Esophagus muscularis mucosa (tissue), 4 donors: ENCODE results near the gene CRYGB.

Experiments used
- CTCF ChIP-seq, 3 experiments: fragments of 200-600 bp in 2 of 3; fragments of 450-650 bp in 1 of 3; sonication (generic) in 2 of 3; IDR thresholded peaks; one replicate each; pipeline ENCODE4 v1.5.1; 2017 to 2019; ENCODE audit warnings: antibody characterized with exemption in 3 of 3, mild to moderate bottlenecking in 2 of 3, moderate library complexity in 1 of 3
- EP300 ChIP-seq: sonication (generic); formaldehyde crosslinking; IDR thresholded peaks from one replicate; pipeline ENCODE4 v1.6.1; 2017; ENCODE audit warnings: antibody characterized with exemption
- POLR2AphosphoS5 ChIP-seq, 2 donors: sonication (generic); formaldehyde crosslinking; IDR thresholded peaks; one replicate each; pipeline ENCODE4 v1.6.1; 2017; ENCODE audit warnings: antibody characterized with exemption in 2 of 2

GRCh38 chr2:208174144-208174543, 28.2 kb upstream of the CRYGB start:
- TF ChIP-seq CTCF (IDR thresholded peaks at IDR 0.05) (no peak), POLR2AphosphoS5 (IDR thresholded peaks at IDR 0.05) (no peak), EP300 (no peak)
